NCI-H2227 (cell line): ENCODE measurements around the gene DLX6.
"Not testable (repeated sequence)": the region's sequence is repeated elsewhere in the genome, so short reads cannot be mapped to it uniquely, and the experiment has no call there.

ENCODE experiments used
- DNase-seq: peaks from one replicate; lab custom pipeline; 2025; ENCODE audit not compliant: unreplicated experiment; lab: John Stamatoyannopoulos, UW

DLX6 gene

GRCh38 chr7:97021747-97022490, 16.6 kb downstream of the DLX6 start:
- peak; percentile 39 for DNase-seq

GRCh38 chr7:97022491-97023306, 17.3 kb downstream of the DLX6 start:
- DNase-seq: peak; percentile 32

GRCh38 chr7:97024209-97025129, 19.1 kb downstream of the DLX6 start, which contains the start of gene DLX5:
Gene DLX5 (minus strand): TSS chr7:97024831. CDS start chr7:97024623, 208 bp downstream.
- peak; percentile 71 for DNase-seq

GRCh38 chr7:97025130-97025499, 19.8 kb downstream of the DLX6 start:
- DNase-seq: no peak

- DNase-seq: no peak
Measured at GRCh38 chr7:97025983-97026714, 20.8 kb downstream of the DLX6 start.

DNA sequence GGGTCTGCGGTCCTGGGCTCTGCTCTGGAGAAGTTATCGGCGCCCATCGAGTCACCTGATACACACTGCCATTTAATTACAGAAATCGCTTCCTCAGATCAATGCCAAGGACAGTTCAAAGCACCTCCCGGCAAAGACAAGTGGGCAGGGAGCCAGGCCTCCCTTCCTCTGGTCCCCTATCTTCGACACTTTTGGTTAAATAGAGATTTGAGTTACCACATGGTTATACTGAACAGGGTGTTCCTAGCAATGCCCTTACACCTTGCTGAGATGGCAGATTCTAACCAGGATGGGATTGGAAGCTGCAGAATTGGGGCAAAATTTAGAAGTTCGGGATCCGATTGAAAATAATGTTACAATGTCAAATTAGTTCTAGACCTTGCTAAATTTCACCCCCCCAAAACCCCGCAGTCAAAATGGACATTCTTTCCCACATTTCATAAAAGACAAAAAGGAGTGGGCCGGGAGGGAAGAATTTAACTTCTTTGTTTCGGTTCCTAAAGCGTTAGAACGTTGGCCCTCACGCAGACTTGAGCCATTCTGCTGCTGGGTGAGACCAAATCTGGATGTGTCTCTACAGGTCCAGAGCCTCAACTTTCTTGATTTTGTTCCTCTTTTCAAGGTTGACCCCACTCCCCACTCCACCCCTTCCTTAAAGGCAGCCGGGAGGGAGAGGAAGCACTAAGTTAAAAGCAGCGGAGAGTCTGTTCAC, 21.5 kb downstream of the DLX6 start:
- DNase-seq: no peak

- DNase-seq: peak; percentile 90
Measured at GRCh38 chr7:97027427-97028234, 22.3 kb downstream of the DLX6 start.

DNA sequence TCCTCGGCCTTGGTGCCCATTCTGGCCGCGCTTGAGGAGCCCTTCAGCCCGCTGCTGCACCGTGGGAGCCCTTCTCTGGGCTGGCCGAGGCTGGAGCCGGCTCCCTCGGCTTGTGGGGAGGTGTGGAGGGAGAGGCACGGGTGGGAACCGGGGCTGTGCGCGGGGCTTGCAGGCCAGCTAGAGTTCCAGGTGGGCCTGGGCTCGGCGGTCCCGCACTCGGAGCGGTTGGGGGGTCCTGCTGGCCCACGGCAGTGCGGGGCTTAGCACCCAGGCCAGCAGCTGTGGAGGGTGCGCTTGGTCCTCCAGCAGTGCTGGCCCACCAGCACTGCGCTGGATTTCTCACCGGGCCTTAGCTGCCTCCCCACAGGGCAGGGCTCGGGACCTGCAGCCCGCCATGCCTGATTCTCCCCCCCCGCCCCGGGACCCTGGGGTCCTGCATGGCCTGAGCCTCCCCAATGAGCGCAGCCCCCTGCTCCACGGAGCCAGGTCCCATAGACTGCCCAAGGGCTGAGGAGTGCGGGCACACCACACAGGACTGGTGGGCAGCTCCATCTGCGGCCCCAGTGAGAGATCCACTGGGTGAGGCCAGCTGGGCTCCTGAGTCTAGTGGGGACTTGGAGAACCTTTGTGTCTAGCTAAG, 29.0 kb downstream of the DLX6 start:
- not testable (repeated sequence) for DNase-seq

DNA sequence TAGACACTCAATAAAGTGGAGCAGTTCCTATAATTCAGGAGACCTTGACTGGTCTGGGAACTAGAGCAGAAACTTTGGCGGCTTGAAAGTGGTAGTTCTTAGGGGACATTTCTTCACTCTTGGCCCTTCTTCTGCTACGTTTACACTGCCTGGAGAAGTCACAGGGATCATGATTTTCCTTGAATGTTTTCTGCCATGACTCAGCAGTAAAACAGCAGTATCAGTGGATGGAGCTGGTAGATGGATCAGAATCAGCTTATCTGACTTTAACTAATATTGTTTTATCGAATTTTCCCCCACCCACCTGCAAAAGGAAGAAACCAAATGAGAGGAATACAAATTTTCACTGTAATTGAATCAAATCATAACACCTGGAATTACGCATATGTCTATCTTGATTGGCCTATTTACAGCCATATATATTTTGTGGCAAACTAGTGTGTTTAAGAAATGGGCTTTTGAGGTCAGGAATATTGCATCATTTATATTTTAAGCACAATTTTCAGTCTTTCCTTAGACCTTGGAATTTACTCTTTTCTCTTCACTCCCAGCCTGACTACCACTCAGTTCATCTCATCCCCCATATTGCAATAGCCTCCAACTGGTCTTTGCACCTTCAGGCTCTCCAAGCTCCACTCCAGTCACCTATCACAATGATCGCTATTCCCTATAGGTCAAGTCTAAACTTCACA, 34.2 kb downstream of the DLX6 start:
- DNase-seq: no peak

GRCh38 chr7:97043281-97043680, 37.9 kb downstream of the DLX6 start:
- no peak for DNase-seq
